Measurements from ENCODE around the gene KRT23. TPM values are rescaled to one million over a fixed set of nuclear protein-coding genes. Genes with fewer than 3 reads are reported as not detected.

KRT23 gene
- total RNA-seq, 2 experiments from 2014 or later: not detected

DNA sequence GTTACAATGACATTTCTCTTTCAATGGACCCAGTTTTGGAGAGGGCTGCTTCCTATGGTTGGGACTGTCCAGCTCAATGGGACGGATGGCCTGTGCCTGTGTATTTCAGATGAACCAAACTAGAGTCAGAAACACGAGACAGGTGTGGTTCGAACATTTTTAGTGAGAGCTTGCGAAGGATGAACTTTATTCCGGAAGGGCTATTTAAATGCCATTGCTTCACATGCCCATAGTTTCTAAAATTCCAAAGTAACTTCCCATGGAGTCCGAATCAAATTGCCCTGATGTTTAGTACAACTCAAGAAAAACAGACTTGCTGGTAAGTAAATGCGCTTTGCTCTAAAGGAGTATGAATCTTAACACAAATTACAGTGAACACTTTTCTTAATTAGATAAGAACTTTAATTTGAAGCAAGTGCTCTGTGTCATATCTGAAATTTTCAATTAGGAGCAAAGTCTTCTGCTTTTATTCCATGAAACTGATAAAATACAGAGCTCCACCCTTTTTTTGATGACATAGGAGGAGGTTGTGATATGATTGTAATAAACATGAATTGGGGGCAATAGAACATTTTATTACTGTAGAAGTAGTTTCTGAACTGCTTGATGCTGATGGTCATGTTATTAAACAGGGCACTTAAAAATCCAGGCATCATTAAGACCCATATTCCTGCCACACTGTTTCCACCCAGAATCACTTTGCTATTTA is 53.7 kb downstream of the KRT23 start:
- ChIA-PET CTCF (no interaction called here), POLR2A (no interaction called here)

DNA sequence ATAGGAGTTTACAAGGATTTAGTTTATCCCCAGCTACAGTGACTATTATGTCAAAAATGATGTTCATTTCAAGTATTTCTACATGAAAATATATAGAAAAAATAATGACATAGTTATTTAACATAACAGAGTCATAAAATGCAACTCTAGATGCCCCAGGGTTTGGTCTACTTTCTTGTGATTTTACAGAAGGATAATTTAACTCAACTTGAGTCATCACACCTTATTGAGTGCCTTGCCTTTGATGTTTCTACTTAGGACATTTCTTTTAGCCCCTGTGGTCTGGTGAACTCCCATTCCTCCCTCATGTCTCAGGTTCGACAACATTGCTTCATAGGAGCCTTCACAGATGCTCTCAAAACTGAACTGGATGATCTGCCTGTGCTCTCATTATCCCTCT is 54.4 kb downstream of the KRT23 start:
- POLR2A ChIA-PET: no interaction called here
- CTCF ChIA-PET: no interaction called here

DNA sequence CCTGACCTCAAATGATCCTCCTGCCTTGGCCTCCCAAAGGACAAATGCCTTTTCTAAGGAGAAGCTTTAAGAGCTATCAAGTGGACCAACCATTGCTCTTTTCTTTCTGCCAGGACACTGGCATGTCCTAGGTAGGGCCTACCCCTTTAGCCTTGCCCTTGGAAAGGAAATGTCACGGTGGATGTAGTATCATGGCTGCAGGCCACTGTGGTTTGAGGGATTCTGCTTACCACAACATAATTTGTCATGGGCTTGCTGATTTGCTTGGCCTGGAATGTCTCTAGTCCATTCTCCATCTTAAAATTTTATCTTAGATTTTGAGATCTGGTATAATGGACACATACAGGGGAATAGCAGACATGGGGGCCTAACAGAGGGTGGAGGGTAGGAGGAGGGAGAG is 58.4 kb downstream of the KRT23 start:
- POLR2A ChIA-PET: no interaction called here
- CTCF ChIA-PET: interaction anchor here (0.6 to 0.7 kb wide), 2 partner anchors 62 to 769 kb away, joined by 3 read pairs; no protein-coding TSS in a partner anchor

GRCh38 chr17:40878044-40878443 is 59.4 kb downstream of the KRT23 start:
- CTCF ChIA-PET: no interaction called here
- POLR2A ChIA-PET: no interaction called here

DNA sequence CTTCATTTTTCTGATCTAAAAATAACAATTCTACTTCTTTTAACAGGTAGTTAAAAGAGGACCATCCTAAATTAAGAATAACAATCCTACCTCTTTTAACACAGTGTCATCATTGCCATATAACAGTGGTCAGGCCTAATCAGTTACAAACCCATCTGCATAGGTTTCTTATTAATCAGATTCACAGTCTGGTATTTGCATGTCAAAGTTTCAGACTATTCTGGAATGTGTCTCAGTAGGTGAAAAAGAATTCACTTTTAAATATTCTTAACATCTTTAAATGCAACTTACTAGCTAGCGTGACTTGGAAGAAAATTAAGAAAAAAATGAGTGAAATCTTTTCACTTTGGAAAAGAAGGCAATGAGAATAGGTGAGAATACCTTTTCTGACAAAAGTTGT is 63.6 kb downstream of the KRT23 start:
- ChIA-PET POLR2A (no interaction called here), CTCF (no interaction called here)

GRCh38 chr17:40873255-40873654 is 64.2 kb downstream of the KRT23 start:
- CTCF ChIA-PET: no interaction called here
- POLR2A ChIA-PET: no interaction called here

Other genes starting within 250 kb of the KRT23 start
- not detected for gene KRT24, start 233.9 kb downstream of the KRT23 start, total RNA-seq
- not detected for gene KRT25, start 182.3 kb downstream of the KRT23 start, total RNA-seq
- not detected for gene KRT26, start 165.4 kb downstream of the KRT23 start, total RNA-seq
- not detected for gene KRT27, start 155.1 kb downstream of the KRT23 start, total RNA-seq
- not detected for gene KRT28, start 137.7 kb downstream of the KRT23 start, total RNA-seq
- 10 to 100 TPM; 44.6 to 45.2 TPM for gene KRT10, start 115.0 kb downstream of the KRT23 start, total RNA-seq
- gene KRT12, start 70.4 kb downstream of the KRT23 start, total RNA-seq: not detected
- not detected for gene KRT20, start 52.4 kb downstream of the KRT23 start, total RNA-seq
- gene KRT39, start 29.3 kb upstream of the KRT23 start, total RNA-seq: not detected
- gene KRT40, start 46.7 kb upstream of the KRT23 start, total RNA-seq: not detected
- not detected for gene KRTAP3-3, start 56.5 kb upstream of the KRT23 start, total RNA-seq
- gene KRTAP3-2, start 62.3 kb upstream of the KRT23 start, total RNA-seq: not detected
- gene KRTAP3-1, start 71.5 kb upstream of the KRT23 start, total RNA-seq: not detected
- not detected for gene KRTAP1-5, start 89.6 kb upstream of the KRT23 start, total RNA-seq
- not detected for gene KRTAP1-4, start 92.5 kb upstream of the KRT23 start, total RNA-seq
- not detected for gene KRTAP1-3, start 97.2 kb upstream of the KRT23 start, total RNA-seq
- not detected for gene KRTAP1-1, start 103.8 kb upstream of the KRT23 start, total RNA-seq
- not detected for gene KRTAP2-1, start 109.7 kb upstream of the KRT23 start, total RNA-seq
- not detected for gene KRTAP2-2, start 117.6 kb upstream of the KRT23 start, total RNA-seq
- not detected for gene KRTAP2-3, start 122.5 kb upstream of the KRT23 start, total RNA-seq
- gene KRTAP2-4, start 128.2 kb upstream of the KRT23 start, total RNA-seq: not detected
- not detected for gene KRTAP4-7, start 146.5 kb upstream of the KRT23 start, total RNA-seq
- gene KRTAP4-8, start 160.5 kb upstream of the KRT23 start, total RNA-seq: not detected
- not detected for gene KRTAP4-16, start 164.6 kb upstream of the KRT23 start, total RNA-seq
- gene KRTAP4-9, start 167.7 kb upstream of the KRT23 start, total RNA-seq: not detected
- gene KRTAP4-11, start 180.7 kb upstream of the KRT23 start, total RNA-seq: not detected
- gene KRTAP4-12, start 186.5 kb upstream of the KRT23 start, total RNA-seq: not detected
- not detected for gene KRTAP4-6, start 202.9 kb upstream of the KRT23 start, total RNA-seq
- gene KRTAP4-5, start 212.2 kb upstream of the KRT23 start, total RNA-seq: not detected
- gene KRTAP4-4, start 223.1 kb upstream of the KRT23 start, total RNA-seq: not detected
- gene KRTAP4-3, start 230.6 kb upstream of the KRT23 start, total RNA-seq: not detected
- not detected for gene KRTAP4-2, start 240.6 kb upstream of the KRT23 start, total RNA-seq
- gene KRTAP4-1, start 247.3 kb upstream of the KRT23 start, total RNA-seq: not detected